SK-N-SH (cell line): Measurements from ENCODE around the gene TSTD1. TPM values are rescaled to one million over a fixed set of nuclear protein-coding genes. Genes with fewer than 3 reads are reported as not detected.

Experiments
- CTCF ChIA-PET: fragments of 300-600, 350-600 bp; formaldehyde crosslinking; extraction: SDS; loops from one replicate; lab custom pipeline; 2021; lab: Yijun Ruan, JAX
- POLR2A ChIA-PET: fragments of 350-600 bp; sonication (Branson Sonifier 250); formaldehyde crosslinking; extraction: SDS; loops from one replicate; lab custom pipeline; 2020; ENCODE audit warnings: antibody characterized with exemption, inconsistent platforms; lab: Yijun Ruan, JAX
- DNase-seq: peaks from one replicate; pipeline ENCODE4 v3.0.0; 2012
- H2AFZ ChIP-seq: fragments of 200-600 bp; sonication (generic); 2 replicates; pipeline ENCODE4 v1.8.1; 2016; ENCODE audit warnings: antibody characterized with exemption, mild to moderate bottlenecking, low read depth
- H3F3A ChIP-seq: fragments of 200-600 bp; sonication (generic); replicated peaks from 2 replicates; pipeline ENCODE3; 2016; ENCODE audit warnings: antibody characterized with exemption, mild to moderate bottlenecking; ENCODE audit not compliant: insufficient read depth
- H3K27ac ChIP-seq, 2 experiments: fragments of 200-500 bp in 1 of 2; fragments of 200-600 bp in 1 of 2; sonication (Bioruptor generic) in 1 of 2; sonication (generic), shearing (Covaris generic) in 1 of 2; 2 replicates each; pipeline versions ENCODE4 v1.5.1 to v1.6.1; 2014 to 2016; ENCODE audit warnings: low read depth in 2 of 2, inconsistent platforms in 1 of 2, low read length in 1 of 2, mild to moderate bottlenecking in 1 of 2, mixed read lengths in 1 of 2
- H3K27me3 ChIP-seq: fragments of 200-600 bp; sonication (generic), shearing (Covaris generic); 2 replicates; pipeline ENCODE4 v1.6.1; 2016; ENCODE audit warnings: mixed run types; ENCODE audit not compliant: insufficient read depth
- H3K36me3 ChIP-seq, 2 experiments: fragments of 200-500 bp in 1 of 2; fragments of 200-600 bp in 1 of 2; sonication (Bioruptor generic) in 1 of 2; sonication (generic) in 1 of 2; replicated peaks in 1 of 2; 2 replicates each; pipeline versions ENCODE3 to v1.5.1; 2014 to 2016; ENCODE audit warnings: low read length in 1 of 2, mild to moderate bottlenecking in 1 of 2; ENCODE audit not compliant: insufficient read depth in 2 of 2, control insufficient read depth in 1 of 2
- H3K4me1 ChIP-seq, 2 experiments: fragments of 200-500 bp in 1 of 2; fragments of 200-600 bp in 1 of 2; sonication (Bioruptor generic) in 1 of 2; sonication (generic), shearing (Covaris generic) in 1 of 2; 2 replicates each; pipeline versions ENCODE4 v1.5.1 to v1.6.1; 2014 to 2016; ENCODE audit warnings: low read depth in 1 of 2, low read length in 1 of 2, mixed run types in 1 of 2; ENCODE audit not compliant: insufficient read depth in 2 of 2, control insufficient read depth in 1 of 2
- H3K4me2 ChIP-seq: fragments of 200-600 bp; sonication (generic), shearing (Covaris generic); 2 replicates; pipeline ENCODE4 v1.6.1; 2017; ENCODE audit warnings: mixed run types
- H3K4me3 ChIP-seq, 2 experiments: fragments of 200-500 bp in 1 of 2; fragments of 200-600 bp in 1 of 2; sonication (Bioruptor generic) in 1 of 2; sonication (generic), shearing (Covaris generic) in 1 of 2; 2 replicates each; pipeline versions ENCODE4 v1.5.1 to v1.8.1; 2014 to 2016; ENCODE audit warnings: low read depth in 2 of 2, inconsistent platforms in 1 of 2, low read length in 1 of 2, mild to moderate bottlenecking in 1 of 2, mixed read lengths in 1 of 2, moderate library complexity in 1 of 2
- H3K79me2 ChIP-seq: fragments of 200-600 bp; sonication (generic); 2 replicates; pipeline ENCODE4 v1.8.1; 2017; ENCODE audit warnings: mild to moderate bottlenecking; ENCODE audit not compliant: insufficient read depth
- H3K9ac ChIP-seq: fragments of 200-600 bp; sonication (generic); 2 replicates; pipeline ENCODE4 v1.6.1; 2017; ENCODE audit warnings: mixed run types
- H3K9me2 ChIP-seq: fragments of 200-600 bp; sonication (generic); 2 replicates; pipeline ENCODE4 v1.6.1; 2017; ENCODE audit warnings: mixed run types
- H3K9me3 ChIP-seq: fragments of 200-600 bp; sonication (generic); 2 replicates; pipeline ENCODE4 v1.6.1; 2017; ENCODE audit warnings: mixed run types, mild to moderate bottlenecking, moderate library complexity
- H4K20me1 ChIP-seq: fragments of 200-600 bp; sonication (generic); 2 replicates; pipeline ENCODE4 v1.6.1; 2017; ENCODE audit warnings: mild to moderate bottlenecking, mixed run types; ENCODE audit not compliant: insufficient read depth
- FOXJ3 ChIP-seq: sonication (generic); formaldehyde crosslinking; IDR thresholded peaks from 2 replicates; pipeline ENCODE4 v1.5.1; 2020; ENCODE audit warnings: mild to moderate bottlenecking, missing genetic modification reagents
- GABPA ChIP-seq: IDR thresholded peaks from 2 replicates; pipeline ENCODE4 v1.4.0; 2012; ENCODE audit warnings: low read depth, mild to moderate bottlenecking
- MXI1 ChIP-seq: IDR thresholded peaks from 2 replicates; pipeline ENCODE4 v1.6.1; 2012; ENCODE audit warnings: mild to moderate bottlenecking, low read depth, low read length, improper control_type of control experiment
- RCOR1 ChIP-seq: fragments of 150-350 bp; IDR thresholded peaks from 2 replicates; pipeline ENCODE4 v1.6.1; 2017; ENCODE audit warnings: antibody characterized with exemption, low read length
- RXRA ChIP-seq: IDR thresholded peaks from 2 replicates; pipeline ENCODE4 v1.4.0; 2012; ENCODE audit warnings: low read depth, mild to moderate bottlenecking, borderline replicate concordance
- TEAD4 ChIP-seq: IDR thresholded peaks from 2 replicates; pipeline ENCODE4 v1.4.0; 2012; ENCODE audit warnings: mild to moderate bottlenecking, borderline replicate concordance; ENCODE audit not compliant: insufficient read depth
- YY1 ChIP-seq: IDR thresholded peaks from 2 replicates; pipeline ENCODE4 v1.4.0; 2012; ENCODE audit warnings: low read depth, mild to moderate bottlenecking
- WGBS: methylation state at CpG from one replicate; pipeline ENCODE4 v1.1.6; 2017; ENCODE audit warnings: low lambda C conversion rate; 5-methylcytosine and 5-hydroxymethylcytosine counted together
- polyA plus RNA-seq, 3 experiments: library from polyadenylated mRNA; depleted of rRNA; stranded (reverse); fragments of >200 nt; gene quantifications; 2 replicates each; pipeline ENCODE4 v1.2.3, GENCODE V29; 2012
- TF ChIP-seq, protein P1 (sequence below): IDR thresholded peaks from 2 replicates; pipeline ENCODE4 v1.4.0; 2012; ENCODE audit warnings: low read depth, borderline replicate concordance
- TF ChIP-seq, protein P2 (sequence below): IDR thresholded peaks from 2 replicates; pipeline ENCODE4 v1.4.0; 2012; ENCODE audit warnings: low read depth, borderline replicate concordance
- TF ChIP-seq, protein P3 (sequence below): IDR thresholded peaks from 2 replicates; pipeline ENCODE4; 2012

Gene TSTD1
- polyA plus RNA-seq, 1 of the 3 experiments (the other 2 are of a cell fraction), result 93.9 TPM

DNA sequence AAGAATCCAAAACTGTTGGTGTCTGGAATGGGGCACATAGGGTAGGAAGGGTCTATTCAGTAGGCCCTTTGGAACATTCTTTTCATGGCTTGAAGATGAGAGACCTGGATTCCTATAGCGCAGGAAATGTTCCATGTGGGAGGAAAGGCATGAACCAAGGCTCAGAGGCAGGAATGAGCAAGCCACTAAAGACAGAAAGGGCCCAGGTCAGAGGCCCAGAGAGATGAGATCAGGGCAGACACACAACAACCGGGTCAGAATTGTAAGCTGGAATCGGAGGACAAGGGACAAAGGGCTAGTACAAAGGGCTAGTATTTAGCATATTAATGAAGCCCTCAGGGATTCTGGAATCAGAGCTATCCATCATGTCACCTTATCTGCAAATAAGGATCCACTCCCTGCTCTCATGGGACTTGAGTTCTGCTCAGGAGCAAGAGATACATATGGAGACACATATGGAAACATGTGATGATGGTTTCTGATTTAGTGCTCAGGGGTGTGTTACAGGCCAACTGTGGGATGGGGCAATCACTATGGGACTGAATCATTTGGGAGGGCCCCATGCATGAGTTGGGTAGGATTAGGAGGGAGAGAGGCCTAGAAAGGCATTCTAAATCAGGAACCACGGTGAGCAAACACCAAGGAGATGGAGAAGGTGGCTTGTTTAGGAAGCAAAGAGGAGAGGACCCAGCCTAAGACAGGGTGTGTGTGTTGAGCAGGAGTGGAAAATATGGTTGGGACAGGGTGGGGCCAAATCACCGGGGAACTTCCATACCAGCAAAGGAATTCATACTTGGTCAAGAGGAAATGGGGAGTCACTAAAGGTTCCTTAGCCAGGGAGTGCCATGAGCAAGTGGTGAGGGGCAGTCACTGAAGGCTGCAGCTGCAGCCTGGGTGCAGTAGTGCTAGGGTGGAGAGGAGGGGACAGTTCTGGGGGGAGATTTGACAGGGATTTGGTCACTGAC lies 42.0 kb upstream of the TSTD1 start:
- no peaks in the 10 kb centered on the region for H3K9me3 ChIP-seq
- H3F3A ChIP-seq, result no peaks in the 10 kb centered on the region
- H3K9ac ChIP-seq, result no peak overlapping the region
- no peaks in the 10 kb centered on the region for H3K27me3 ChIP-seq
- TF ChIP-seq, protein P1, sequence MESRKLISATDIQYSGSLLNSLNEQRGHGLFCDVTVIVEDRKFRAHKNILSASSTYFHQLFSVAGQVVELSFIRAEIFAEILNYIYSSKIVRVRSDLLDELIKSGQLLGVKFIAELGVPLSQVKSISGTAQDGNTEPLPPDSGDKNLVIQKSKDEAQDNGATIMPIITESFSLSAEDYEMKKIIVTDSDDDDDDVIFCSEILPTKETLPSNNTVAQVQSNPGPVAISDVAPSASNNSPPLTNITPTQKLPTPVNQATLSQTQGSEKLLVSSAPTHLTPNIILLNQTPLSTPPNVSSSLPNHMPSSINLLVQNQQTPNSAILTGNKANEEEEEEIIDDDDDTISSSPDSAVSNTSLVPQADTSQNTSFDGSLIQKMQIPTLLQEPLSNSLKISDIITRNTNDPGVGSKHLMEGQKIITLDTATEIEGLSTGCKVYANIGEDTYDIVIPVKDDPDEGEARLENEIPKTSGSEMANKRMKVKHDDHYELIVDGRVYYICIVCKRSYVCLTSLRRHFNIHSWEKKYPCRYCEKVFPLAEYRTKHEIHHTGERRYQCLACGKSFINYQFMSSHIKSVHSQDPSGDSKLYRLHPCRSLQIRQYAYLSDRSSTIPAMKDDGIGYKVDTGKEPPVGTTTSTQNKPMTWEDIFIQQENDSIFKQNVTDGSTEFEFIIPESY, result no peak
- TF ChIP-seq, protein P2, sequence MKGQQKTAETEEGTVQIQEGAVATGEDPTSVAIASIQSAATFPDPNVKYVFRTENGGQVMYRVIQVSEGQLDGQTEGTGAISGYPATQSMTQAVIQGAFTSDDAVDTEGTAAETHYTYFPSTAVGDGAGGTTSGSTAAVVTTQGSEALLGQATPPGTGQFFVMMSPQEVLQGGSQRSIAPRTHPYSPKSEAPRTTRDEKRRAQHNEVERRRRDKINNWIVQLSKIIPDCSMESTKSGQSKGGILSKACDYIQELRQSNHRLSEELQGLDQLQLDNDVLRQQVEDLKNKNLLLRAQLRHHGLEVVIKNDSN, result no peak
- TF ChIP-seq TEAD4, result no peak
- no peak for TF ChIP-seq RXRA
- TF ChIP-seq GABPA, result no peak
- no peak for TF ChIP-seq YY1
- TF ChIP-seq MXI1, result no peak
- TF ChIP-seq, protein P3, sequence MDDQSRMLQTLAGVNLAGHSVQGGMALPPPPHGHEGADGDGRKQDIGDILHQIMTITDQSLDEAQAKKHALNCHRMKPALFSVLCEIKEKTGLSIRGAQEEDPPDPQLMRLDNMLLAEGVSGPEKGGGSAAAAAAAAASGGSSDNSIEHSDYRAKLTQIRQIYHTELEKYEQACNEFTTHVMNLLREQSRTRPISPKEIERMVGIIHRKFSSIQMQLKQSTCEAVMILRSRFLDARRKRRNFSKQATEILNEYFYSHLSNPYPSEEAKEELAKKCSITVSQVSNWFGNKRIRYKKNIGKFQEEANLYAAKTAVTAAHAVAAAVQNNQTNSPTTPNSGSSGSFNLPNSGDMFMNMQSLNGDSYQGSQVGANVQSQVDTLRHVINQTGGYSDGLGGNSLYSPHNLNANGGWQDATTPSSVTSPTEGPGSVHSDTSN, result no peak
- TF ChIP-seq FOXJ3 (CRISPR knock-in tag), result no peak
- DNase-seq, result no peak
- H2AFZ ChIP-seq, result no peak overlapping the region
- no peak overlapping the region for H3K4me2 ChIP-seq
- H4K20me1 ChIP-seq, result no peaks in the 10 kb centered on the region
- ChIA-PET CTCF (interaction anchor here (0.7 to 22.7 kb wide), 4 partner anchors 9 to 85 kb away, joined by 3 to 198 read pairs (median 6); partner anchors contain the start of genes KLHDC9 and NECTIN4), POLR2A (no interaction called here)
- H3K4me1 ChIP-seq, result peaks cover 8 to 13% of the 10 kb centered on the region in 2 experiments; a peak in 2 of 4 replicates
- H3K9me2 ChIP-seq, result no peaks in the 10 kb centered on the region
- 49% methylated on average over 5 of the region's 5 CpGs for WGBS
- no peaks in the 10 kb centered on the region for H3K36me3 ChIP-seq
- no peaks in the 10 kb centered on the region for H3K79me2 ChIP-seq
- H3K27ac ChIP-seq, result no peak overlapping the region
- H3K4me3 ChIP-seq, result no peak overlapping the region

DNA sequence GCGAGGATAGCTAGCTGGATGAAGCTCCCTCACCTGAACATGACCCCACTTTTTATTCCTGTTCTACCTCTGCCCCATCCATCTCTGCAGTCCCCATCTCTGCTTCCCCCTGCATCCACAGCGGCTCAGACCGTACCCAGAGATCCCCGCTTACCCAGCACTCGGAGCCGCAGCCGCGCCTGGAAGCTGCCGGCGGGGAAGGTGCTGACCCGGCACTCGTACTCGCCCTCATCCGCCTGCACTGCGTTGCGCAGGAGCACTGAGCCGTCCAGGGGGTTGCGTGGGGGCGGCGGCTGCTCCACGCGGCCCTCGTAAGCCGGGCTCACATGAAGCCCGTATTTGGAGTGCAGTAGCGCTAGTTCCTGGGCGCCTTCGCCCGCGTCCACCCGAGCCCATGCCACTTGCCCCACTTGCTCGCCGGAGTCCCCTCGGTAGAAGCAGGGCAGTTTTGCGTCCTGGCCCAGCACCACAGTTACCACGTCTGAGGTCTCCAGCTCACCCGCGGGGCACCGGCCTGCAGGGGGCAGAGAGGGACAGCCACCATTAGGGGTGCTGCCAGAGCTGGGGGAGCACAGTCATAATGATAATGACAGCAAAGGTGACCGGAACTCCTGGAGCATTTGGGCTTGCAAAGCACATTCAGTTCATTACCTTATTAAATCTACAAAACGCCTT lies 40.8 kb upstream of the TSTD1 start:
- H3K79me2 ChIP-seq, result no peaks in the 10 kb centered on the region
- ChIA-PET POLR2A (no interaction called here), CTCF (interaction anchor here (0.6 to 22.7 kb wide), 3 partner anchors 17 to 901 kb away, joined by 3 to 198 read pairs (median 3); partner anchors contain the start of gene KLHDC9)
- no peak for DNase-seq
- H3F3A ChIP-seq, result no peaks in the 10 kb centered on the region
- H3K9ac ChIP-seq, result no peak overlapping the region
- H3K4me3 ChIP-seq, result no peak overlapping the region
- H3K4me1 ChIP-seq, result peaks cover 7 to 8% of the 10 kb centered on the region in 2 experiments; a peak in 2 of 4 replicates
- no peaks in the 10 kb centered on the region for H3K36me3 ChIP-seq
- no peaks in the 10 kb centered on the region for H3K9me2 ChIP-seq
- H3K27me3 ChIP-seq, result no peaks in the 10 kb centered on the region
- H2AFZ ChIP-seq, result no peak overlapping the region
- 68% methylated on average over 22 of the region's 41 CpGs for WGBS
- no peaks in the 10 kb centered on the region for H4K20me1 ChIP-seq
- no peak overlapping the region for H3K4me2 ChIP-seq
- no peak for TF ChIP-seq RCOR1
- TF ChIP-seq, protein P3, result no peak
- no peak overlapping the region for H3K27ac ChIP-seq
- H3K9me3 ChIP-seq, result no peaks in the 10 kb centered on the region
